EL (cell line): Measurements from ENCODE around the gene MYL12B.
A peak's percentile ranks its signal among the peaks of the same experiment; 100 is the strongest.
"Not testable (repeated sequence)": the region's sequence is repeated elsewhere in the genome, so short reads cannot be mapped to it uniquely, and the experiment has no call there.

Experiments used
- DNase-seq: peaks from one replicate; pipeline ENCODE4 v3.0.0-alpha.2; 2016

The MYL12B gene

DNA sequence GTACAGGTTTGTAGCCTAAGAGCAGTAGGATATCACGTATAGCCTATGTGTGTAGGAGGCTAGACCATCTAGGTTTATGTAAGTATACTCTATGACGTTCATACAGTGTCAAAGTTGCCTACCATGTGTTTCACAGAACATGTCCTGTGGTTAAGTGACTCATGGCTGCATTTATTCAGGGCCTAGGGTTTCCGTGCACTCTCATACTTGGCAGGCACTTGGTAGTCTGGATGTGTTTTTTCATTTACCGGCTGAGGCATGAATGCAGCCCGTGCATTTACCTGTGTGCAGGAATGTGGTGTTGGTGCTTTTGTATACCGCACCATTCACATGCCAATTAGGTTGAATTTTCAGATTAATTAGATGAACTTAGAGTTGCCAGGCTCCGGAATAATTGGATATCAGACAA lies 43.4 kb downstream of the MYL12B start:
- DNase-seq, result peak; percentile 94

DNA sequence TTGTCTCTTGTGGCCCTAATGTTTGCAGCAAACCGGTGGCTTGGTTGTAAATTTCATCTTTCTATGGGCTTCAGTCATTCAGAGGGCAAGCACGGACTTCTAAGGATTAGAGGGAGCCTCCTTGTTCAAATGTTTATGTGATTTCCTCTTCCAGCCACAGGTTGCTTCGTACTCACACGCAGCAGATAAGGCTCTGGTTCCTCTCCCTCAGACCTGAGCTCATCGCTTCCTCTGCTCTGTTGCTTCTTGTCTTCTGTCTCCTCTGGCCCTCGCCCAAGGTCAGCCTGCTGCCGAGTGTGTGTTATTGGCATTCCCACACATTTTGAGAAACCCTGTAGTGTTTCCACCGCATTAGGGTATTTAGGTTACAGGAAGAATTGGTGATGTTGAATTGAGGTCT lies 44.0 kb downstream of the MYL12B start:
- peak; percentile 12 for DNase-seq

DNA sequence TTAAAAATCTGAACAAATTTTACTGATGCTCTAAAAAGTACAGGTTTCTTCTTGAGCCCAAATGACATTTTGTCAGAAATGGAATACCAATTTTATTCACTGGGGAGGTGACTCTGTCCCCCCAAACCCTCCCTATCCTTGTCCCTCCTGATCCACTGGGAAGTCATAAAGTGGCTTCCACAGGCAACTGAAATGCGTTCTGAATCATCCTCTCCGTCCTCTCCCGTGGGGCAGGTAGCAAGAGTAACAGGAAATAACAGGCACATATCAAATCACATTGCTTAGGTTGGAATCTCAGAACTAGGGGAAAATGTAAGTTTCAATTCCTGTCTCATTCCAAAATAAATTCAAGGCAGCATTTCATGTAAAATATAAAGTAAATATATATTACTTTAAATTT lies 44.5 kb downstream of the MYL12B start:
- DNase-seq, result no peak

DNA sequence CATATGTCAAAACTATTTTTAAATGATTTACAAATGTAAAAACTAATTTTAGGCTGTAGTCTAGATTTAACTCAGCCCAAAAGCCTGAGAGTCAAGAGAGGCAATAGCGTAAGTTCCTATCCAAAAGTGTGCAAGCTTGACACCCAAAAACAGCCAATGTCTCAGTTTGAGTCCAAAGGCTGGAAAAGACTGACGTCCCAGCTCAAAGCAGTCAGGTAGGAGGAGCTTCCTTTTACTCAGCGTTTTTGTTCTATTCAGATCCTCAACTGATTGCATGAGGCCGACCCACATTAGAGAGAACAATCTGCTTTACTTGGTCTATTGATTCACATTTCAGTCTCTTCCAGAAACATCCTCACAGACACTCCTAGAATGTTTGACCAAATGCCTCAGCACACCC lies 51.8 kb downstream of the MYL12B start:
- no peak for DNase-seq

DNA sequence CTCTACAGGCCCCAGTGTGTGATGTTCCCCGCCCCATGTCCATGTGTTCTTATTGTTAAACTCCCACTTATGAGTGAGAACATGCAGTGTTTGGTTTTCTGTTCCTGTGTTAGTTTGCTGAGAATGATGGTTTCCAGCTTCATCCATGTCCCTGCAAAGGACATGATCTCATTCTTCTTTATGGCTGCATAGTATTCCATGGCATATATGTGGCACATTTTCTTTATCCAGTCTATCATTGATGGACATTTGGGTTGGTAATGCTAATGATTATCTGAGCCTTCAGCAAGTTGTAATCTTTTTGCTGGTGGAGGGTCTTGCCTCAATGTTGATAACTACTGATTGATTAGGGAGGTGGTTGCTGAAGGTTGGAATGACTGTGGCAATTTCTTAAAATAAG lies 53.4 kb downstream of the MYL12B start:
- DNase-seq, result not testable (repeated sequence)

DNA sequence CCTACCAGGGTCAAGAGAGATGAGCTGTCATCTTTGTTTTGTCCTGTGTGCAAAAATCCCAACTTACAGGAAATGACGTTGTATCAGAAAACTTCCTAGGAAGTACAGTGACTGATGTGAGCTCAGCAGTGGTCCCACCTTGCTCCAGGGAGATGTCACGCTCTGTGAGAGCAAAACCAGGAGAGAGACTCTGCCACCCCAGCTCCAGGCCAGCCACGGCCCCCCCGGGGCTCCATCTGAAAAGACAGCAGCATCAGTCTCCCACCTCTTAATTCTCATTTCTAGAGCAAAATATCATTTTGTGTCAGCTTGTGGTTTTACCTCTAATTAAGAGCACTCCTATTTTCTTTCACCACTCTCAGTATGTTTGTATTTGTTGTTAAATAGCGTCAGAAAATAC lies 57.5 kb downstream of the MYL12B start:
- no peak for DNase-seq

DNA sequence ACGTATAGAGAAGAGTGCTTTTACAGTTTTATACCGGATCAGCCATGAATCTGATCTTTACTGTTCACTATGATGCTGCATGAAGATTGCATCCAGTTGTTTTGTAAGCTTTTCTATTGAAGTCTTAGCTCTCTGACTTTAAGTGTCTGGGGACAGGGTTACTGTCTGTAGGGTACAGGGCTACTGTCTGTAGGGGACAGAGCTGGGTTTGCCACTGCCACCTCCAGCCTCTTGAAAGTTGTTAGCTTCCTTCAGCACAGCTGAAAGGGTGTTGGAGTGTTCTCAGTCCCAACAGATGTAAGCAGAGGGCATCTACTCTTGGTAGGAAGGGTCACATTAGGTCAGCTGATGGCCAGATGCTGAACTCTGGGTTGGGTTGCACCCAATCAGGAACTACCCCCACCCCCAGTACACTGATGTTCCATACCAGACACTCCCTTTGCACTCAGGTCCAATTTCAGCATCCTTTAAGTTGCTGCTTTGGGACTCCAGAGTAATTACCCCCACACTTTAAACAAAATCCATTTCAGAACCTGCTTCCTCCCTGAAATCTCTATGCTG lies 58.0 kb downstream of the MYL12B start:
- DNase-seq, result no peak

DNA sequence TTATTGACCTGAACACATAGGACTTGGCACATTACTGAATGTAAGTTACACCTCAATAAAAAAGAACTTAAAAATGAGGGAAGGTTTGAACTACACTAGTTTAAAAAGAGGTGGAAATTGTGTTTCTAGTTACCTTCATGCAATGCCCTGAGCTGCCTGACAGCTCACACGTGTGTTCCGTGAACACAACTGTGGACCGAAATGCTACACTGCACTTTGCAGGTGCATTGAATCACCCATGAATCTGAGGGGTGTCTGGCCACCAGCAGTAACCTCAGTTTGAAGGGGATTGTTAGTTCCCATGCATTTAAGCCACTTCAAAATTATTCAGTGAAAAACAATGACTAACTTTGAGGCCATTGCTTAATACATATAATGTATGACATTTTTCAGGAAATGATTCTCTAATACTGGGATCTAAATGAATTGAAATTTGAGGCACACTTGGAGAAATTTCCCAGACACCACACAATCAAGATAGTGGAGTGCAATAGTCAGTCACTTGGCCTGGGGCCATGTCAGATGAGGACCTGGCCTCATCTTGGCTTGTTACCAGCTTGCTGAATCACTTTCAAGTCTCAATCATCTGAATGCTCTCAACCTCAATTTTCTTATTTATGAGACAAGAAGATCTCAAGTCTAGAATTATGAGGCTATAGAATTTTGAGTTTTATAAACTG lies 59.3 kb downstream of the MYL12B start:
- peak; percentile 89 for DNase-seq

DNA sequence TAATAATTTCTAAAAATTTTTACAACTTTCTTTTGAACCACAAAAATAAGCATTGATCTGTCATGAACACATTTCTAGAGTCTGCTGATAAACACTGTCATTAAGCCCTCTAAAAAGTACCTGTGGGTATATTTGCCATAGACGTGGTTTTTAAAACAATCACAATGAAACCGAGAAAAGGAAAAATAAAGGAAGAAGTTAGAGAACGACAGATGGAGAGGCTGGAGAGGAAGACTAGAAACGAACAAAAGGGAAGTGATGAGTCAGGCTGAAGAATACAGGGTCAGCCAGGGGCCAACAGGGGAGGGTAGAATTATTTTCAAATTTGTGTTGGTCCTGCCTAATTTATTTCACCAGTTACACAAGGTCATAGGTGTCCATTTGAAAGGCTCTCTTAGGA lies 62.0 kb downstream of the MYL12B start:
- DNase-seq, result no peak
